RWPE2 (cell line): ENCODE data around the gene IL10RB.

ENCODE experiments used
- ATAC-seq: fragments of 200-7000 bp; cut with Tn5 transposase; 3 replicates; pipeline ENCODE4 v1.9.1; 2021; ENCODE audit warnings: low read depth
- DNase-seq: peaks from one replicate; pipeline ENCODE4 v3.0.0-alpha.2; 2020; ENCODE audit warnings: low spot score
- H3K27ac ChIP-seq: fragments of 450-650 bp; 2 replicates; pipeline ENCODE4 v1.5.1; 2017; ENCODE audit warnings: mild to moderate bottlenecking; ENCODE audit not compliant: poor library complexity, severe bottlenecking
- H3K27me3 ChIP-seq: fragments of 250-450 bp; sonication (Bioruptor Pico); 2 replicates; pipeline ENCODE4 v1.5.1; 2021; ENCODE audit warnings: mild to moderate bottlenecking, moderate library complexity; ENCODE audit not compliant: insufficient read depth, poor library complexity, severe bottlenecking
- H3K36me3 ChIP-seq: fragments of 250-450 bp; sonication (Bioruptor Pico); 2 replicates; pipeline ENCODE4 v1.5.1; 2020; ENCODE audit warnings: low read depth, mild to moderate bottlenecking, moderate library complexity
- H3K4me1 ChIP-seq: fragments of 250-450 bp; sonication (Bioruptor Pico); 2 replicates; pipeline ENCODE4 v1.5.1; 2021; ENCODE audit warnings: mild to moderate bottlenecking, moderate library complexity; ENCODE audit not compliant: insufficient read depth, poor library complexity, severe bottlenecking
- H3K4me3 ChIP-seq: fragments of 250-450 bp; sonication (Bioruptor Pico); 2 replicates; pipeline ENCODE4 v1.5.1; 2021; ENCODE audit warnings: mild to moderate bottlenecking, moderate library complexity; ENCODE audit not compliant: severe bottlenecking
- H3K9me3 ChIP-seq: fragments of 250-450 bp; sonication (Bioruptor Pico); 2 replicates; pipeline ENCODE4 v1.5.1; 2021; ENCODE audit warnings: mild to moderate bottlenecking, moderate library complexity; ENCODE audit not compliant: severe bottlenecking
- CTCF ChIP-seq: fragments of 450-650 bp; IDR thresholded peaks from one replicate; pipeline ENCODE4 v1.5.1; 2017; ENCODE audit warnings: mild to moderate bottlenecking, moderate library complexity; ENCODE audit not compliant: poor library complexity, severe bottlenecking

The IL10RB gene

GRCh38 chr21:33301632-33302002 lies 35.5 kb downstream of the IL10RB start:
- ATAC-seq, result no peak
- DNase-seq, result no peak
- H3K36me3 ChIP-seq, result no peaks in the 10 kb centered on the region
- no peak overlapping the region for H3K4me3 ChIP-seq
- no peaks in the 10 kb centered on the region for H3K9me3 ChIP-seq
- H3K27me3 ChIP-seq, result no peaks in the 10 kb centered on the region
- peaks cover 14% of the 10 kb centered on the region for H3K4me1 ChIP-seq
- H3K27ac ChIP-seq, result no peak overlapping the region
- no peak for TF ChIP-seq CTCF

GRCh38 chr21:33302055-33302454 lies 35.9 kb downstream of the IL10RB start:
- peaks cover 14% of the 10 kb centered on the region for H3K4me1 ChIP-seq
- TF ChIP-seq CTCF, result no peak
- H3K27ac ChIP-seq, result no peak overlapping the region

GRCh38 chr21:33302796-33303195 lies 36.6 kb downstream of the IL10RB start:
- DNase-seq, result no peak
- Histone ChIP-seq H3K27me3 (no peaks in the 10 kb centered on the region), H3K27ac (no peak overlapping the region), H3K4me1 (peaks cover 14% of the 10 kb centered on the region), H3K4me3 (no peak overlapping the region), H3K36me3 (no peaks in the 10 kb centered on the region), H3K9me3 (no peaks in the 10 kb centered on the region)
- TF ChIP-seq CTCF, result no peak
- ATAC-seq, result 0 out of 3 replicates have a peak, but pooled peaks have one; percentile 6

More at GRCh38 chr21:33302055-33302454, 35.9 kb downstream of the IL10RB start:
- ATAC-seq (no peak), DNase-seq (no peak)
- no peak overlapping the region for H3K4me3 ChIP-seq
- no peaks in the 10 kb centered on the region for H3K36me3 ChIP-seq
- no peaks in the 10 kb centered on the region for H3K9me3 ChIP-seq
- no peaks in the 10 kb centered on the region for H3K27me3 ChIP-seq

GRCh38 chr21:33305344-33305671 lies 39.1 kb downstream of the IL10RB start:
- no peaks in the 10 kb centered on the region for H3K36me3 ChIP-seq
- H3K4me3 ChIP-seq, result no peak overlapping the region
- no peaks in the 10 kb centered on the region for H3K9me3 ChIP-seq
- H3K4me1 ChIP-seq, result no peaks in the 10 kb centered on the region
- no peak overlapping the region for H3K27ac ChIP-seq
- ATAC-seq (no peak), DNase-seq (no peak)
- no peak for TF ChIP-seq CTCF
- no peaks in the 10 kb centered on the region for H3K27me3 ChIP-seq

- Histone ChIP-seq H3K36me3 (no peaks in the 10 kb centered on the region), H3K4me3 (no peak overlapping the region), H3K9me3 (no peaks in the 10 kb centered on the region), H3K27ac (no peak overlapping the region), H3K4me1 (no peaks in the 10 kb centered on the region), H3K27me3 (no peaks in the 10 kb centered on the region)
- ATAC-seq, result no peak
- DNase-seq, result no peak
- no peak for TF ChIP-seq CTCF
Observed at GRCh38 chr21:33305938-33306337, 39.8 kb downstream of the IL10RB start.
